Measurements from ENCODE around the gene PRR13. TPM values are rescaled to one million over a fixed set of nuclear protein-coding genes. Genes with fewer than 3 reads are reported as not detected.

PRR13 gene
- total and polyA plus RNA-seq, 2 of the 13 experiments (the other 11 are each of a cell fraction or from before 2014, with no cell fraction given), result 65.0 to 102 TPM

DNA sequence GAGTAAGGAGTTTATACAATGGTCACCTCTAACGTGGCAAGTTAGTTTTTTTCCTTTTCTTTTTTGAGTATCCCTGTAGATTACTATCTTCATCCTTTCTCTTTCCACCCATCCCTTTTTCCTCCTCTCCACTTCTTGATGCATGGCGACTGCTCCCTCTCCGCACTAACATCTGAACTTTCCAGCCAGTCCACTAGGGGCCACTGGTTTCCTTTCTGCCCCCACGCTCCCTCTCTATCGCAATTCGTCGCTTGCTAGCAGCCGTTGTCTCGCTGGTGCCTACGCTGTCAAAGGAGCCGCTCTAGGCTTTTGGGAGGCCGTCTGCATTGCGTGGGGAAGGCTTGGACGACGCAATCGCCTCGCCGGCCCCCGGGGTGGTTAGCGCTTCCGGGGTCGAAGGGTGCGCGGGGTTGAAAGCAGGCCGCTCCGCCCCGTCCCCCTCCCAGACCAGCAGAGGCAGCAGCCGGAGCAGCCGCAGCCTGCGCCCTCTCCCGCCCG is 10.2 kb downstream of the PRR13 start, which contains the start of gene PCBP2 (continued):
- TF ChIP-seq PRDM4 (CRISPR knock-in tag; IDR thresholded peaks at IDR 0.05; ENCODE audit: borderline replicate concordance) (no peak), CENPX (CRISPR knock-in tag; IDR thresholded peaks at IDR 0.05) (no peak), CBX1 (IDR thresholded peaks at IDR 0.05; ENCODE audit: low read depth) (peak; percentile 59), POLR2G (IDR thresholded peaks at IDR 0.05; ENCODE audit: low read depth, low read length) (peak; percentile 92), ELF3 (CRISPR knock-in tag; IDR thresholded peaks at IDR 0.05) (peak; percentile 77), GFI1 (CRISPR knock-in tag; IDR thresholded peaks at IDR 0.05; ENCODE audit: borderline replicate concordance) (no peak), POLR2AphosphoS5 (IDR thresholded peaks at IDR 0.05; ENCODE audit: low read depth, low read length) (peak; percentile 67), NCOA1 (CRISPR knock-in tag; IDR thresholded peaks at IDR 0.05) (no peak), AHR (CRISPR knock-in tag; IDR thresholded peaks at IDR 0.05) (no peak), MEIS2 (CRISPR knock-in tag; IDR thresholded peaks at IDR 0.05) (peak; percentile 91), U2AF1 (optimal IDR thresholded peaks at IDR 0.05; ENCODE audit: low read depth, low read length) (peak; percentile 96), KDM5B (CRISPR knock-in tag; IDR thresholded peaks at IDR 0.05; ENCODE audit: borderline replicate concordance) (peak; percentile 7; the same call in 1 of the 2 replicates), ZNF280D (CRISPR knock-in tag; IDR thresholded peaks at IDR 0.05) (no peak), CBFB (CRISPR knock-in tag; IDR thresholded peaks at IDR 0.05) (peak; percentile 91), ZMYM2 (CRISPR knock-in tag; IDR thresholded peaks at IDR 0.05) (no peak), ZNF75D (CRISPR knock-in tag; IDR thresholded peaks at IDR 0.05; ENCODE audit: borderline replicate concordance) (no peak)
- TF ChIP-seq, protein P1, sequence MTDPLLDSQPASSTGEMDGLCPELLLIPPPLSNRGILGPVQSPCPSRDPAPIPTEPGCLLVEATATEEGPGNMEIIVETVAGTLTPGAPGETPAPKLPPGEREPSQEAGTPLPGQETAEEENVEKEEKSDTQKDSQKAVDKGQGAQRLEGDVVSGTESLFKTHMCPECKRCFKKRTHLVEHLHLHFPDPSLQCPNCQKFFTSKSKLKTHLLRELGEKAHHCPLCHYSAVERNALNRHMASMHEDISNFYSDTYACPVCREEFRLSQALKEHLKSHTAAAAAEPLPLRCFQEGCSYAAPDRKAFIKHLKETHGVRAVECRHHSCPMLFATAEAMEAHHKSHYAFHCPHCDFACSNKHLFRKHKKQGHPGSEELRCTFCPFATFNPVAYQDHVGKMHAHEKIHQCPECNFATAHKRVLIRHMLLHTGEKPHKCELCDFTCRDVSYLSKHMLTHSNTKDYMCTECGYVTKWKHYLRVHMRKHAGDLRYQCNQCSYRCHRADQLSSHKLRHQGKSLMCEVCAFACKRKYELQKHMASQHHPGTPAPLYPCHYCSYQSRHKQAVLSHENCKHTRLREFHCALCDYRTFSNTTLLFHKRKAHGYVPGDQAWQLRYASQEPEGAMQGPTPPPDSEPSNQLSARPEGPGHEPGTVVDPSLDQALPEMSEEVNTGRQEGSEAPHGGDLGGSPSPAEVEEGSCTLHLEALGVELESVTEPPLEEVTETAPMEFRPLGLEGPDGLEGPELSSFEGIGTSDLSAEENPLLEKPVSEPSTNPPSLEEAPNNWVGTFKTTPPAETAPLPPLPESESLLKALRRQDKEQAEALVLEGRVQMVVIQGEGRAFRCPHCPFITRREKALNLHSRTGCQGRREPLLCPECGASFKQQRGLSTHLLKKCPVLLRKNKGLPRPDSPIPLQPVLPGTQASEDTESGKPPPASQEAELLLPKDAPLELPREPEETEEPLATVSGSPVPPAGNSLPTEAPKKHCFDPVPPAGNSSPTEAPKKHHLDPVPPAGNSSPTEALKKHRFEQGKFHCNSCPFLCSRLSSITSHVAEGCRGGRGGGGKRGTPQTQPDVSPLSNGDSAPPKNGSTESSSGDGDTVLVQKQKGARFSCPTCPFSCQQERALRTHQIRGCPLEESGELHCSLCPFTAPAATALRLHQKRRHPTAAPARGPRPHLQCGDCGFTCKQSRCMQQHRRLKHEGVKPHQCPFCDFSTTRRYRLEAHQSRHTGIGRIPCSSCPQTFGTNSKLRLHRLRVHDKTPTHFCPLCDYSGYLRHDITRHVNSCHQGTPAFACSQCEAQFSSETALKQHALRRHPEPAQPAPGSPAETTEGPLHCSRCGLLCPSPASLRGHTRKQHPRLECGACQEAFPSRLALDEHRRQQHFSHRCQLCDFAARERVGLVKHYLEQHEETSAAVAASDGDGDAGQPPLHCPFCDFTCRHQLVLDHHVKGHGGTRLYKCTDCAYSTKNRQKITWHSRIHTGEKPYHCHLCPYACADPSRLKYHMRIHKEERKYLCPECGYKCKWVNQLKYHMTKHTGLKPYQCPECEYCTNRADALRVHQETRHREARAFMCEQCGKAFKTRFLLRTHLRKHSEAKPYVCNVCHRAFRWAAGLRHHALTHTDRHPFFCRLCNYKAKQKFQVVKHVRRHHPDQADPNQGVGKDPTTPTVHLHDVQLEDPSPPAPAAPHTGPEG (CRISPR knock-in tag; IDR thresholded peaks at IDR 0.05), result peak; percentile 87; the same call in 1 of the 2 replicates
- TF ChIP-seq, protein P2, sequence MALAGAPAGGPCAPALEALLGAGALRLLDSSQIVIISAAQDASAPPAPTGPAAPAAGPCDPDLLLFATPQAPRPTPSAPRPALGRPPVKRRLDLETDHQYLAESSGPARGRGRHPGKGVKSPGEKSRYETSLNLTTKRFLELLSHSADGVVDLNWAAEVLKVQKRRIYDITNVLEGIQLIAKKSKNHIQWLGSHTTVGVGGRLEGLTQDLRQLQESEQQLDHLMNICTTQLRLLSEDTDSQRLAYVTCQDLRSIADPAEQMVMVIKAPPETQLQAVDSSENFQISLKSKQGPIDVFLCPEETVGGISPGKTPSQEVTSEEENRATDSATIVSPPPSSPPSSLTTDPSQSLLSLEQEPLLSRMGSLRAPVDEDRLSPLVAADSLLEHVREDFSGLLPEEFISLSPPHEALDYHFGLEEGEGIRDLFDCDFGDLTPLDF (CRISPR knock-in tag; IDR thresholded peaks at IDR 0.05), result 0 out of 2 replicates have a peak, but pooled peaks have one; percentile 18

Measured in HepG2 (cell line).